Dedifferentiated amniotic fluid mesenchymal stem cell (primary cell): Measurements from ENCODE around the gene PRAMEF8.
"Not testable (repeated sequence)": the region's sequence is repeated elsewhere in the genome, so short reads cannot be mapped to it uniquely, and the experiment has no call there.

Experiments
- DNase-seq: peaks from one replicate; pipeline ENCODE4 v3.0.0-alpha.2; 2016; ENCODE audit errors: extremely low spot score

PRAMEF8 gene

DNA sequence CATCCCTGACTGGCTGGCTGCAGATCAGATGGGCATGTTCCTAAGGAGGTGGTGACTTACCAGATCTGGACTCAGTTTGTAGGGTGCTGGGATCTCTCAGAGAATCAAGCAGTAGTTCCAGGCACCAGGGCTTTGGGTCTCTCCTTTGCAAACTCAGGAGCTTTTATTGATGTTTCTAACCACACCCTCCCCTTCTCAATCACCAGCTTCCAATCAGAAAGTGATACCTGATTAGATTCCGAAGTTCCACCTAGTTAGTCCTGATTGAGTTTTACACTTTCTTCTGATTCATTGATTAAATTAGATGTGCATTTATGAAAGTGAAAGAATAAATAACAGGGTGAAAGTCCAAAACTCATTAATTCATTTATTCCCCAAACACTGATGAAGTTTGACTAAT is at the start of gene PRAMEF8:
Gene PRAMEF8, minus strand, starts transcription at position 101 of the 400 bp plus-strand sequence. CDS start 1,046 bp downstream, outside the sequence.
- not testable (repeated sequence) for DNase-seq

DNA sequence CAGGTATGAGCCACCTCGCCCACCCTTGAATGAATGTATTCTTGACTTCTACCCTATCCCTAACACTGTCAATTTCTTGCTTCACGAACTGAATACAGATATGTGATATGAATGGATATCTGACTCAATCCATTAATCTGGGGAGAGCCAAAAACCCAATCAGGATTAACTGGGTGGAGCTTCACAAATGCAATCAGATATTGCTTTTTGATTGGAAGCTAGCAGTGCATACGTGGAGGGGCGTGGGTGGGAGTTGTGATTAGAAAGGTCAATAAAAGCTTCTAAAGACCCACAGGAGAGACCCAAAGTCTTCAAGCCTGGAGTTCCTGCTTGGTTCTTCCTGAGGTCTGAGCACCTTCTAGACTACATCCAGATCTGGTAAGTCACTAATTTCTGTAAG is 30.3 kb upstream of the PRAMEF8 start, which contains the start of gene PRAMEF15:
Gene PRAMEF15, plus strand, starts transcription at position 301 of the 400 bp plus-strand sequence. CDS start 2,827 bp downstream, outside the sequence.
- not testable (repeated sequence) for DNase-seq

DNA sequence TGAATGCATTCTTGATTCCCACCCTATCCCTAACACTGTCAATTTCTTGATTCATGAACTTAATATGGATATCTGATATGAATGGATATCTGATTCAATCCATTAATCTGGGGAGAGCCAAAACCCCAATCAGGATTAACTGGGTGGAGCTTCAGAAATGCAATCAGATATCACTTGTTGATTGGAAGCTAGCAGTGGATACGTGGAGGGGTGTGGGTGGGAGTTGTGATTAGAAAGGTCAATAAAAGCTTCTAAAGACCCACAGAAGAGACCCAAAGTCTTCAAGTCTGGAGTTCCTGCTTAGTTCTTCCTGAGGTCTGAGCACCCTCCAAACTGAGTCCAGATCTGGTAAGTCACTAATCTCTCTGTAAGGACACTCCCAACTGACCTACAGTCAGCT is 18.3 kb upstream of the PRAMEF8 start, which contains the start of gene PRAMEF33:
Gene PRAMEF33, plus strand, starts transcription at position 301 of the 400 bp plus-strand sequence. CDS start 2,416 bp downstream, outside the sequence.
- DNase-seq = not testable (repeated sequence)

DNA sequence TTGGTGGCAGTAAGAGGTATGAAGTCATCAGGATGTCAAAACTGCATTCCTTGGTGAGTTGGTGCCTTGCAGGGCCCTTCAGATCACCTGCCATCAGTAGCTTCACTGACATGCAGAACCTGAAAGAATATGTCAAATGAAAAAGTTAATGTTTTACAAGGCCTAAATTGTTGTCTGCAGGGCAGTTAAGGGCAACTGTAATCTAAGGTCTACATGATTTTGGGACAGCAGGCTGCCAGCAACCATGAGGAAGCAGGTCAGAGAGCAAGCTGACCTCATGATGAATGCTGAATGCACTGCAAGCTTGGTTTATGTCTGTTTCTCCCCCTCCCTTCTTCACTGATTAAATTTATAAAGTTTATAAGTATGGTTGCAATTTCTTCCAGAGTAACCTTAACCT is 17.3 kb upstream of the PRAMEF8 start:
- not testable (repeated sequence) for DNase-seq

DNA sequence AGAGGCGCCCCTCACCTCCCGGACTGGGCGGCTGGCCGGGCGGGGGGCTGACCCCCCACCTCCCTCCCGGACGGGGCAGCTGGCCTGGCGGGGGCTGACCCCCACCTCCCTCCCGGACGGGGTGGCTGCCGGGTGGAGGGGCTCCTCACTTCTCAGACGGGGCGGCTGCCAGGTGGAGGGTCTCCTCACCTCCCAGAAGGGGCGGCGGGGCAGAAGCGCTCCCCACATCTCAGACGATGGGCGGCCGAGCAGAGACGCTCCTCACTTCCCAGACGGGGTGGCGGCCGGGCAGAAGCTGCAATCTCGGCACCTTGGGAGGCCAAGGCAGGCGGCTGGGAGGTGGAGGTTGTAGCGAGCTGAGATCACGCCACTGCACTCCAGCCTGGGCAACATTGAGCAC is 13.8 kb upstream of the PRAMEF8 start:
- DNase-seq = not testable (repeated sequence)

DNA sequence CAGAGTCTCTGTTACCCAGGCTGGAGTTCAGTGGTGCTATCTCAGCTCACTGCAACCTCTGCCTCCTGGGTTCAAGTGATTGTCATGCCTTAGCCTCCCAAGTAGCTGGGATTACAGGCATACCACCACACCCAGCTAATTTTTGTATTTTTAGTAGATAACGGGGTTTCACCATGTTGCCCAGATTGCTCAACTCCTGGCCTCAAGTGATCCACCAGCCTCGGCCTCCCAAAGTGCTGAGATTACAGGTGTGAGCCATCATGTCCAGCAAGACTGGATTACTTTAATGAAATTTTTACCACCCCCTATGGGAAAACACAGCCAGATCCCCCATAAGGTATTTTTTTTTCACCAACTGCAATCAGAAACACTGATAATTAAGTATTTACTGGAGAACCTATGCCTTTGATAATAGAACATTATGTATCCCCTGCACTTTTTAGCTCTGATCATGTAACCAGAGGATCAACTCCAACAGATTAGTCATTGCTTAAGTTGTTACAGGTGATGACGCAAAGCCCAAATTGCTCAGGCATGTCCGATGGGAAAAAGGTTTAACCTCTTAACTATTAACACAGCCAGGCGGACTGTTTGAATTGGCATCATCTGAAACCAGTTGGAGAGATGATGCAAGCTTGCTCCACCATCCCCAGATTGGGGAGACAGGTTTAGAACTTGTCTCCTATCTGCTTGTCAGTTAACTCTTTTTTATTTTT is 12.4 kb upstream of the PRAMEF8 start:
- DNase-seq = not testable (repeated sequence)

DNA sequence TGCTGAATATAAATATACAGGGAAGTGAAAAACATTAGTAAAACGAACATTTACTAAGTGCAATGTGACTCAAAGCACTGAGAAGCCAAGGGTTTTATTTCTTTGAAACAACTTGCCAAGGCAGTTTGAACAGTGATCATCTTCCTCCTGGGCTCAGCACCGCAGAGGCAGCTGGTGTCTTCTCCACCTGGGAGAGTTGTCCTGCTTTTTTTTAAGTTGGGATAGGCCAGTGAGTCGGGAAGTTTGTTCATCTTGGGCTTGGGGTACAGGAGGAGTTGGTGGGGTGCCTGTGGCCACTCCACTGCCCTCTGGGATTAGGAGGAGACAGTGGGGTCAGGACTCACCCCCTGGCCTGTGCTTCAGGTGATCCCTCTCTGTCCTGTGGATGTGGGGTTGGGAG is 4.1 kb upstream of the PRAMEF8 start:
- not testable (repeated sequence) for DNase-seq

DNA sequence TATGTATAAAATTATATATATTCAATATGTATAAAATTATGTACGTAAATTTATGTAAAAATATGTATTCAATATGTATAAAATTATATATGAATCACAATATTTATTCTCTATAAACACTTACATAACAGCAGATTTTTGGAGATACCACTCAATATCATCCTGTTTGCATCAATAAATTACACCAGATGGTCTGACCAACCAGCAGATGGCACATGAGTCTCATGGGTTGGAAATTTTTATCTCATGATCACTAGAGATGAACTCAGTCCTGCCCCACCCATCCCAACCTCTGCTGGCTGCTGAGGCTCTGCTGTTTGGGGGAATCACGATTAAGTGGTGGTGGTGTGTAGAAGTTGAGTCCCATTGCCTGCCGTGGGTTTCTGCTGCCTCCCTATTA is 5.3 kb downstream of the PRAMEF8 start:
- not testable (repeated sequence) for DNase-seq

DNA sequence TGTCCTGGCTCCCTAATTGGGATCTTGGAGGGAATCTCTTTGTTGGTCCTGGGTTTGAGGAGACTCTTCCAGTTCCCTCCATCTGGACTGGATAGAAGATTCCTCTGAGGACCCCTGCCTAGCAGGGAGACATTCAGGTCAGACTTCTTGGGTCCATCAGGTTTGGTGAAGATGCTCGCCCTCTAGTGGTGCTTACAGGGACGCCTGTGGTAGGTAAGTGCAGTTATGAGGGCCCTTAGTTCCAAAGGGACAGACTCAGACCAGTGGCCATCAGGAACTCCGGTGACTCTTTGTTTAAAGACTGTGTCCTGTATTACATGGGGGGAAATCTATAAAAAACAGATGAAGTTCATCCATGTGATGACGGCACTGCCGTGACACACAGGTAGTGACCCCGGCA is 7.9 kb downstream of the PRAMEF8 start:
- not testable (repeated sequence) for DNase-seq

DNA sequence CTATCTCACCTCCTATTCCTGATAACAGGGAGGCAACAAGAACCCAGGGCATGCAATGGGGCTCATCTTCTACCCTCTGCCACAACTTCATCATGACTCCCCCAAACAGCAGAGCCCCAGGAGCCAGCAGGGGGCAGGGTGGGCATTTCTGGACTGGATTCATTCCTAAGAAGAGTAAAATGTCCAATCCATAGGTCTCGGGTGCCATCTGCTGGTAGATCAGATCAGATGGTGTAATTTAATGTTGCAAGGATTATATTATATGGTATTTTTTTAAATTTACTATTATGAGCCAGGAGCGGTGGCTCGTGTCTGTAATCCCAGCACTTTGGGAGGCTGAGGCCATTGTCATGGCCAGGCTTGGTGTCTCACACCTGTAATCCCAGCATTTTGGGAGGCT is 19.8 kb downstream of the PRAMEF8 start:
- not testable (repeated sequence) for DNase-seq

DNA sequence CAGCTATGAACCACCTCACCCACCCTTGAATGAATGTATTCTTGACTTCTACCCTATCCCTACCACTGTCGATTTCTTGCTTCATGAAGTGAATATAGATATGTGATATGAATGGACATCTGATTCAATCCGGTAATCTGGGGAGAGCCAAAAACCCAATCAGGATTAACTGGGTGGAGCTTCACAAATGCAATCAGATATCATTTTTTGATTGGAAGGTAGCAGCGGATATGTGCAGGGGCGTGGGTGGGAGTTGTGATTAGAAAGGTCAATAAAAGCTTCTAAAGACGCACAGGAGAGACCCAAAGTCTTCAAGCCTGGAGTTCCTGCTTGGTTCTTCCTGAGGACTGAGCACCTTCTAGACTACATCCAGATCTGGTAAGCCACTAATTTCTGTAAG is 31.0 kb downstream of the PRAMEF8 start, which contains the start of gene PRAMEF5:
Gene PRAMEF5, plus strand, starts transcription at position 301 of the 400 bp plus-strand sequence. CDS start 5,071 bp downstream, outside the sequence.
- not testable (repeated sequence) for DNase-seq

DNA sequence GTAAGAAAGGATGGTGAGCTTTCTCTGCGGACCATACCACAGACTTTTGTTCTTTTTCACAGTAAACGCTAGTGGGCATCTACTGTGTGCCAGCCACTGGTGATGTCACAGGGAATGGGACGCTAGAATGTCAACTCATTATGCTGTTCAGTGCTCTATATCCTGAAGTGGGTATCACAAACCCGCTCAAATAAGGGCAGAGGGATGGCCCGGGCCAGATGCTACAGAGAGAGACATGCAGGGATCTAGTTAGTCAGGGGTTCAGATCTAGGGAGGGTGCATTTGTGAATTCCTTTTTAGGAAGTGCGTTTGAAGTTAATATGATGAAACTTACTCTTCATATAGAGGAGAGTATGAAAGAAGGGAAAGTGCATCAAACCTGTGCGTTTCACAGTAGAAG is 37.8 kb downstream of the PRAMEF8 start:
- not testable (repeated sequence) for DNase-seq

DNA sequence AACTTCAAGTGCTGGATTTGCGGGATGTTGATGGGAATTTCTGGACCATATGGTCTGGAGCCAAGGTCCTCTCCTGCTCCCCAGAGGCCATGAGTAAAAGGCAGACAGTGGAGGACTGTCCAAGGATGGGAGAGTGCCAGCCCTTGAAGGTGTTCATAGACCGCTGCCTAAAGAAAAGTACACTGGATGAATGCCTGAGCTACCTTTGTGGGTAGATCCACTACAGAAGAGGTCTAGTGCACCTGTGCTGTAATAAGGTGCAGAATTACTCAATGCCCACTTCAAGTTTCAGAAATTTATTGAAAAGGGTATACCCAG is 38.4 kb downstream of the PRAMEF8 start:
- DNase-seq = not testable (repeated sequence)

DNA sequence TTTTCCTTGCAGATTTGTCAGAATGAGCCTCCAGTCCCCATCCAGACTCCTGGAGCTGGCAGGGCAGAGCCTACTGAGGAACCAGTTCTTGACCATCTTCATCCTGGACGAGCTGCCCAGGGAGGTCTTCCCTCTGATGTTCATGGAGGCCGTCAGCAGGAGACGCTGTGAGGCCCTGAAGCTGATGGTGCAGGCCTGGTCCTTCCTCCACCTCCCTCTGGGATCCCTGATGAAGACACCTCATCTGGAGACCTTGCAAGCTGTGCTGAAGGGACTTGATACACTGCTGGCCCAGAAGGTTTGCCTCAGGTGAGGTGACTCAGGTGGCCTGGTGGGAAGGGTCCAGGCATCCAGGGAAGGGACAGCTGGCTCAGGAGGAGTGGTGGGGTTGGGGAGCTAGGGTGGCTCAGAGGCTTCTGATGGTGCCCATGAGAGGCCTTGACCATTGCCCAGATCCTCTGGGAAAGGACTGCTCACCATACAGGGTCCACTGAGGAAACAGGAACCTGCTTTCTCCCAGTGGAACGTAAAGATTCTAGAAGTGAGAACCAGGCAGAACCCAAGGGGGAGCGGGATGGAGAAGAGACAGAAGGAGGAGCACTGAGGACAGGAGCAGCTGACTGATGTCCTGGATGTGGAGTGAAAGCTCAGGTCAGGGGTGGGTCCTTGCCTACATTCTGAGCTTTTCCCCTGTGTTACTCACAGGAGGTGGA is 38.9 kb downstream of the PRAMEF8 start:
- not testable (repeated sequence) for DNase-seq

DNA sequence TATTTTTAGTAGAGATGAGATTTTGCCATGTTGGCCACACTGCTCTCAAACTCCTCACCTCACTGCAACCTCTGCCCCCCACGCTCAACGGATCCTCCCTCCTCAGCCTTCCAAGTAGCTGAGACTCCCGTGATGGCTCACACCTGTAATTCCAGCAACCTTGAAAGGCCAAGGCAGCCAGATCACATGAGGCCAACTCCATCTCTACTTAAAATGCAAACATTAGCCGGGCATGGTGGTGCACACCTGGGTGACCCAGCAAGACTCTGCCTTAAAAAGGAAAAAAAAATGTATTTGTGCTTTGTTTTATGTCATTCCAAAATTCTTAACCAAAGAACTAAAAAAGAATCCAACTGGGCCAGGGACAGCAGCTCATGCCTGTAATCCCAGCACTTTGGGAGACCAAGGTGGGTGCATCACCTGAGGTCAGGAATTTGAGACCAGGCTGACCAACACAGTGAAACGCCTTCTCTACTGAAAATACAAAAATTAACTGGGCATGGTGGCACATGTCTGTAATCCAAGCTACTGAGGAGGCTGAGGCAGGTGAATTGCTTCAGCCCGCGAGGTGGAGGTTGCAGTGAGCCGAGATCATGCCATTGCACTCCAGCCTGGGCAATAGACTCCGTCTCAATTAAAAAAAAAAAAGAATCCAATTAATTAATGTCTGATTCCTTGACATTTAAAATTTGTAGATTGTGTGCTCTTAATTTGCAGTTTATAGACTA is 41.2 kb downstream of the PRAMEF8 start:
- not testable (repeated sequence) for DNase-seq

DNA sequence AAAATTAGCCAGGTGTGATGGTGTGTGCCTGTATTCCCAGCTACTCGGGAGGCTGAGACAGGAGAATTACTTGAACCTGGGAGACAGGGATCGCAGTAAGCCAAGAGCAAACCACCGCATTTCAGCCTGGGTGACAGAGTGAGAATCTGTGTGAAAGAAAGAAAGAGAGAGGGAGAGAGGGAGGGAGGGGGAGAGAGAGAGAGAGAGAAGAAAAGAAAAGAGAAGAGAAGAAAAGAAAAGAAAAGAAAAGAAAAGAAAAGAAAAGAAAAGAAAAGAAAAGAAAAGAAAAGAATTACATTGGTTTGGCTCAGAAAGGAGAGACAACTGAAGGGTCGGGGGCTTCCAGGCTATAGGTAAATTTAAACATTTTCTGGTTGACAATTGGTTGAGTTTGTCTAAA is 45.3 kb downstream of the PRAMEF8 start:
- not testable (repeated sequence) for DNase-seq

DNA sequence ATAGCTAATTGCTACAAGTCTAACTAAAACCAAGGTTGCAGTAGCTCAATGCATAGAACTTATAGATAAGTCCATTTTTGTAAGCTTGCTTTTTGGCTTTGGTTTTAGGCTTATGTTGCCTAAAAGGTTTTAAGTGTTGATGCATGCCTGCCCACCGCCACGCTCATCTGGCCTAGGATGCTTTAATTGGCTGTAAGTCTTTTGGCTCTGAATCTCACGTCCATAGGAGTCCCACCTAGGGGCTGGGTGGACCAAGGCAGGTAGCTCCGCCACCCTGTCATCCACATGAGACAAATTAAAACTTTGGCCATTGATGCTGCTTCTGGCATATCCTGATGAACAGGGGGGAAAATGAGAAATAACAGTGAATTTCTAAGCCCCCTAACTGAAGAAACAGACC is 47.4 kb downstream of the PRAMEF8 start:
- not testable (repeated sequence) for DNase-seq

DNA sequence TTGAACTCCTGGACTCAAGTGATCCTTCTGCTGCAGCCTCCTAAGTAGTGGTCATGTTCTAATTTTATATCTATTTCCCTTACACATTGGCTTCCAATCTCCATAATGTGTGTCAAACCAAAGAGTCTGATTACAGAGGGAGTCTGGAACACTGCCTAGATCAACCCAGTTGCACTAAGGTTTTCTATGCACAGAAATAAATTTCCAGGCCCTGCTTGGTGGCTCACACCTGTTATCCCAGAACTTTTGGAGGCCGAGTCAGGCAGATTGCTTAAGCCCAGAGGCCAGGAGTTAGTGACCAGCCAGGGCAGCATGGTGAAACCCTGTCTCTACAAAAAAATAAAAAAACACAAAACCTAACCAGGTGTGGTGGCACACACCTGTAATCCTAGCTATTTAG is 50.9 kb downstream of the PRAMEF8 start:
- not testable (repeated sequence) for DNase-seq

DNA sequence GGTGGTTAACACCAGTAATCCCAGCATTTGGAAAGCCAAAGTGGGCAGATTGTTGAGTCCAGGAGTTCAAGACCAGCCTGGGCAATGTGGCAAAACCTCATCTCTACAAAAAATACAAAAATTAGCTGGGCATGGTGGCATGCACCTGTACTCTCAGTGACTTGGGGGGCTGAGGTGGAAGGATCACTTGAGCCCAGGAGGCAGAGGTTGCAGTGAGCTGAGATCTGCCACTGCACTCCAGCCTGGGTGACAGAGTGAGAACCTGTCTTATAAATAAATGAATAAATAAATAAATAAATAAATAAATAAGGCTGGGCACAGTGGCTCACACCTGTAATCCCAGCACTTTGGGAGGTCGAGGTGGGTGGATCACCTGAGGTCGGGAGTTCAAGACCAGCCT is 52.9 kb downstream of the PRAMEF8 start:
- DNase-seq = not testable (repeated sequence)
